GM12875 (cell line): ENCODE results near the gene NDFIP1.
"Not testable (repeated sequence)": the region's sequence is repeated elsewhere in the genome, so short reads cannot be mapped to it uniquely, and the experiment has no call there.

Experiments
- H3K4me3 ChIP-seq: one replicate; pipeline ENCODE4 v1.5.1; 2011; ENCODE audit warnings: low read depth, low read length, control low read depth
- CTCF ChIP-seq: IDR thresholded peaks from 2 replicates; pipeline ENCODE4 v1.5.1; 2011; ENCODE audit warnings: low read depth, mild to moderate bottlenecking, control low read depth, inconsistent platforms, low read length, moderate library complexity, borderline replicate concordance; ENCODE audit not compliant: insufficient read depth

NDFIP1 gene

GRCh38 chr5:142153674-142154448, 45.3 kb downstream of the NDFIP1 start:
- no peak overlapping the region for H3K4me3 ChIP-seq
- TF ChIP-seq CTCF: no peak

- not testable (repeated sequence) for H3K4me3 ChIP-seq
Measured at GRCh38 chr5:142154449-142154841, 45.9 kb downstream of the NDFIP1 start.

- H3K4me3 ChIP-seq: no peak overlapping the region
- no peak for TF ChIP-seq CTCF
Measured at GRCh38 chr5:142156839-142157463, 48.4 kb downstream of the NDFIP1 start.

- no peak overlapping the region for H3K4me3 ChIP-seq
- TF ChIP-seq CTCF: no peak
Measured at GRCh38 chr5:142159354-142159753, 50.8 kb downstream of the NDFIP1 start.

GRCh38 chr5:142164315-142164714, 55.7 kb downstream of the NDFIP1 start:
- H3K4me3 ChIP-seq: no peak overlapping the region
- TF ChIP-seq CTCF: no peak

GRCh38 chr5:142166754-142167153, 58.2 kb downstream of the NDFIP1 start:
- no peak for TF ChIP-seq CTCF
- no peak overlapping the region for H3K4me3 ChIP-seq

- H3K4me3 ChIP-seq: no peak overlapping the region
- no peak for TF ChIP-seq CTCF
Measured at GRCh38 chr5:142167458-142167857, 58.9 kb downstream of the NDFIP1 start.
